ENCODE results near the gene PSMD6. TPM values are rescaled to one million over a fixed set of nuclear protein-coding genes. Genes with fewer than 3 reads are reported as not detected.

The PSMD6 gene
- total RNA-seq = 85.5 and 88.2 TPM in 2 replicates

GRCh38 chr3:64023187-64023860 is at the start of gene PSMD6:
TSS of gene PSMD6 (minus strand) at chr3:64023494. CDS start at chr3:64023419, 75 bp downstream.

Other genes starting within 250 kb of the PSMD6 start
- not detected in 2 replicates for gene C3orf49, start 204.2 kb downstream of the PSMD6 start, total RNA-seq
- gene THOC7, start 159.7 kb downstream of the PSMD6 start, total RNA-seq = 34.1 and 43.2 TPM in 2 replicates
- 10.5 and 12.2 TPM in 2 replicates for gene ATXN7, start 159.6 kb downstream of the PSMD6 start, total RNA-seq
- not detected in 2 replicates for gene SCAANT1, start 111.1 kb downstream of the PSMD6 start, total RNA-seq
- gene PRICKLE2, start 202.0 kb upstream of the PSMD6 start, total RNA-seq = 31.0 and 35.4 TPM in 2 replicates